OCI-LY3 (cell line): ENCODE results near the gene ANO8.

ENCODE experiments used
- H2AFZ ChIP-seq: fragments of 200-600, 300-600 bp; shearing (Covaris generic); 2 replicates; pipeline ENCODE4 v1.6.0; 2014; ENCODE audit warnings: antibody characterized with exemption, low read depth, low read length
- H3K27ac ChIP-seq: fragments of 200-600, 300-600 bp; sonication (generic); 2 replicates; pipeline ENCODE4 v1.5.1; 2014; ENCODE audit warnings: mild to moderate bottlenecking, low read length, moderate library complexity, mixed read lengths
- H3K27me3 ChIP-seq: fragments of 200-600, 300-600 bp; sonication (generic); 2 replicates; pipeline ENCODE4 v1.6.1; 2014; ENCODE audit warnings: low read depth, low read length, mixed read lengths
- H3K36me3 ChIP-seq: fragments of 200-600, 300-600 bp; sonication (generic); replicated peaks from 2 replicates; pipeline ENCODE3; 2014; ENCODE audit warnings: low read depth, low read length, mixed read lengths
- H3K4me1 ChIP-seq: fragments of 300-600, 200-600 bp; sonication (generic); 2 replicates; pipeline ENCODE4 v1.6.1; 2014; ENCODE audit warnings: low read length, mixed read lengths
- H3K4me2 ChIP-seq: fragments of 200-600, 300-600 bp; sonication (generic); 2 replicates; pipeline ENCODE4 v1.6.1; 2014; ENCODE audit warnings: low read length, mixed read lengths
- H3K4me3 ChIP-seq: fragments of 300-600, 200-600 bp; sonication (generic); 2 replicates; pipeline ENCODE4 v1.5.1; 2014; ENCODE audit warnings: antibody characterized with exemption, mild to moderate bottlenecking, low read length, moderate library complexity
- H3K79me2 ChIP-seq: fragments of 300-600, 200-600 bp; shearing (Covaris generic); 2 replicates; pipeline ENCODE4 v1.6.1; 2014; ENCODE audit warnings: mild to moderate bottlenecking, low read length, mixed read lengths
- H3K9ac ChIP-seq: fragments of 300-600, 200-600 bp; shearing (Covaris generic); 2 replicates; pipeline ENCODE4 v1.6.0; 2014; ENCODE audit warnings: mild to moderate bottlenecking, low read length, moderate library complexity
- H3K9me3 ChIP-seq: fragments of 200-600, 300-600 bp; shearing (Covaris generic); 2 replicates; pipeline ENCODE4 v1.6.1; 2014; ENCODE audit warnings: low read length, mixed read lengths; ENCODE audit not compliant: insufficient read depth
- H4K20me1 ChIP-seq: fragments of 200-600, 300-600 bp; sonication (generic); 2 replicates; pipeline ENCODE4 v1.6.1; 2016; ENCODE audit warnings: low read length, mixed read lengths; ENCODE audit not compliant: insufficient read depth
- CTCF ChIP-seq: fragments of 200-600, 300-600 bp; sonication (generic); IDR thresholded peaks from 2 replicates; pipeline ENCODE4 v1.5.1; 2014; ENCODE audit warnings: antibody characterized with exemption, low read length, low read depth
- EZH2phosphoT487 ChIP-seq: fragments of 200-600 bp; shearing (Covaris generic); IDR thresholded peaks from 2 replicates; pipeline ENCODE4 v1.6.1; 2018; ENCODE audit warnings: antibody characterized with exemption, mixed run types, low read depth

Gene ANO8

GRCh38 chr19:17330262-17331044, 4.2 kb downstream of the ANO8 start:
- H3K9ac ChIP-seq: no peak overlapping the region
- H3K4me1 ChIP-seq: peaks cover 11% of the 10 kb centered on the region
- no peaks in the 10 kb centered on the region for H3K9me3 ChIP-seq
- peaks cover 8% of the 10 kb centered on the region for H3K36me3 ChIP-seq
- H3K79me2 ChIP-seq: no peaks in the 10 kb centered on the region
- no peaks in the 10 kb centered on the region for H3K27me3 ChIP-seq
- H4K20me1 ChIP-seq: no peaks in the 10 kb centered on the region
- H3K4me2 ChIP-seq: no peak overlapping the region
- TF ChIP-seq CTCF (no peak), EZH2phosphoT487 (no peak)
- no peak overlapping the region for H3K4me3 ChIP-seq
- no peak overlapping the region for H2AFZ ChIP-seq
- no peak overlapping the region for H3K27ac ChIP-seq

DNA sequence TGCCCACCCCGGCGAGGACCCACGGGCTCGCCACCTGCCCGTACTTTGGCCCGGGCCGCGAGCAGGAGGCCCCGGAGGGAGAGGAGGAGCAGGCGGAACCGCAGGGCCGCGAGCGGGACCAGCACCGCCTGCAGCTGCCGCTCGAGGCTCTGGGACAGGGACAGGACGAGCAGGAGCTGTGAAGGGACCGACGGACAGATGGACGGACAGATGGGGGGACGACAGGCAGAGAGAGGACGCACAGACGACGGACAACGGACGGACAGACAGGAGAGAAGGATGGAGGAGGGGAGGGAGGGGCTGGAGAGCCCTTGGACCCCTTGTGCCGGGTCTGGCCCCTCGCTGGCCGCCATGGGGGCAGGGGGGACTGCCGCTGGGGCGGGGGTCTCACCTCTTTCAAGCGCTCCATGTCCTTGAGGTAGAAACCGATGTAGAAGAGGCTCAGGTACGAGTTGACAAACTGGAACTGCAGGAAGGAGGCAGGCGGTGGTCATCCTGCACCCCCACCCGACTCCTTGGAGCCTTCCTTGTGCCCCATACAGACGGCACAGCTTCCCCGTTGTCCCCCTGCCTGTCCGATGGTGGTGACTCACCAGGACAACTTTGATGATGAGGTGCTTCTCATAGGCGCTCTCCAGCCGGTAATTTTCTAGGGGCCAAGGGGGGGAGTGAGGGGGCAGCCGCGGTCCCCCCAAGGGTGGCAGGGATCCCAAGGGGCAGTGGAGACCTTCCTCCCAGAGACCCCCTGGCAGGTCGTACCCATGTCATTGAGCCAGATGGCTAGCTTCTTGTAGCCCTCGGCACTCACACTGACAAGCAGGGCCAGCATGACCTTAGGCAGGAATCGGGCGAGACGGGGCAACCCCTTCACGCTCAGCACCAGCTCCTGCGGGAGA, 5.0 kb downstream of the ANO8 start:
- Histone ChIP-seq H3K27ac (no peak overlapping the region), H3K36me3 (peaks cover 8% of the 10 kb centered on the region), H3K9me3 (no peaks in the 10 kb centered on the region), H3K79me2 (no peaks in the 10 kb centered on the region), H3K4me2 (no peak overlapping the region), H4K20me1 (no peaks in the 10 kb centered on the region), H3K4me3 (no peak overlapping the region), H3K9ac (no peak overlapping the region), H3K4me1 (peaks cover 7% of the 10 kb centered on the region), H2AFZ (no peak overlapping the region), H3K27me3 (no peaks in the 10 kb centered on the region)
- TF ChIP-seq EZH2phosphoT487 (no peak), CTCF (no peak)

DNA sequence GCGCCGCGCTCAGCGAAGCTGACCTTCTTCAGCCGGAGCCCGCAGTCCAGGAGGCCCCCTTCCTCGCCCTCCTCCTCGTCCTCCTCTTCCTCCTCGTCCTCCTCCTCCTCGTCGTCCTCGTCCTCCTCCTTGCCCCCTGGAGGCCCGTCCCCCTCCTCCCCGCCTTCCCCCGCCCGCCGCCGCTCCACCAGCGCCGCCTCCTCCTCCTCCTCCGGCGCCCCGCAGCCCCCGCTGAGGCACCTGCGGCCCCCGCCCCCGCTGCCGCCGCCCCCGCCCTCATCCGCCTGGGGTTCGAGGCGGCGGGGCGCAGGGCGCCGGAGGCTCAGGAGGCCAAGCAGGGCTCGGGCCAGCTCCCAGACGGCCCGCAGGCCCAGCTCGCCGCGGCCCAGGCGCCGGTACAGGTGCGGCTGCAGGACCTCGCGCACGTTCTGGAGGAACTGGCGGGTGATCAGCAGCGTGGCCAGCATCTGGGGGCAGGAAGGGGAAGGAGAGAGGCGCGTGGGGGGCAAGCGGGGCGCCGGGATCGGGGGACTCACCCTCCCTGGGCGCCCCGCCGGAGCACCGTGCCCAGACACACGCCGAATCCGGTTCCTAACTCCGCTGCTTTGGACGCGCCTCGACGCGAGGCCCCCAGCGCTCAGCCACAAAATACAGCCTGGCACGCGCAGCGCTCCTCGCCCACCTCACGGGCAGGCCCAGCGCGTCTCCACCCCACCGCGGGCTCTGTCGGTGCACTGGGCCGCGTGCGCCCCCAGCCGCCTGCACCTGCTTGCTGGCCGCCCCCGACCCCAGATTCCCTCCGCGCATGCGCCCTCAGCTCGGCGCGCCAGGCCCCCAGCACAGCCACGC, 5.9 kb downstream of the ANO8 start:
- no peak overlapping the region for H2AFZ ChIP-seq
- no peak overlapping the region for H3K9ac ChIP-seq
- H3K27ac ChIP-seq: no peak overlapping the region
- no peak overlapping the region for H3K4me2 ChIP-seq
- TF ChIP-seq CTCF (no peak), EZH2phosphoT487 (no peak)
- H3K9me3 ChIP-seq: no peaks in the 10 kb centered on the region
- H3K4me3 ChIP-seq: no peak overlapping the region
- peaks cover 2% of the 10 kb centered on the region for H3K4me1 ChIP-seq
- peaks cover 8% of the 10 kb centered on the region for H3K36me3 ChIP-seq
- no peaks in the 10 kb centered on the region for H3K79me2 ChIP-seq
- H4K20me1 ChIP-seq: no peaks in the 10 kb centered on the region
- no peaks in the 10 kb centered on the region for H3K27me3 ChIP-seq
